ENCODE measurements around the gene LRRC8B.

GRCh38 chr1:89606227-89606980 is 81.8 kb downstream of the LRRC8B start:
- TF ChIP-seq CTCF (IDR thresholded peaks at IDR 0.05) (no peak), POLR2A (IDR thresholded peaks at IDR 0.05) (no peak)

Measured in testis (tissue), 2 donors.